VCaP (cell line): Measurements from ENCODE around the gene TRIM22.

ENCODE experiments used
- H3K27ac ChIP-seq: fragments of 450-650 bp; 2 replicates; pipeline ENCODE4 v1.5.1; 2017
- CTCF ChIP-seq: fragments of 450-650 bp; conservative IDR thresholded peaks from 2 replicates; pipeline ENCODE4 v1.5.1; 2017; ENCODE audit warnings: mild to moderate bottlenecking, moderate library complexity

TRIM22 gene

GRCh38 chr11:5691964-5692361 lies 2.4 kb downstream of the TRIM22 start:
- no peak overlapping the region for H3K27ac ChIP-seq
- no peak for TF ChIP-seq CTCF

- no peak for TF ChIP-seq CTCF
Observed at GRCh38 chr11:5694642-5695041, 5.1 kb downstream of the TRIM22 start.

DNA sequence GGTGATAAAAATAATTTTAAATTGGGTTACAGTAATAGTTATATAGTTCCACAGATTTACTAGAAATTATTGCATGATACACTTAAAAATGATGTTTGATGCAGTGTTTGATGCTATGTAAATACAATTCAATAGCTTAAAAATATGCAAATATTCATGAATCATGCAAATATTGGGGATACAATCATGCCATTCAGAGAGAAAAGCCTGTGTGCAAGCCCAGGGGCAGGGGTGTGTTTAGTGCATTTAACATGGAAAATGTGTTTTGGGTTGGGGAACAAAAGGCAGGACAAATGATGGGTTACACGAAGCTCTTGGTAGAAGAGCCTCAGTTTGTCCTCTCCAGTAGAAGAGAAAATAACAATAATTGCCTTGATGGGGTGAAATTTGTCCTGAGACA lies 6.0 kb downstream of the TRIM22 start:
- H3K27ac ChIP-seq = no peak overlapping the region
- no peak for TF ChIP-seq CTCF

More at GRCh38 chr11:5694642-5695041, 5.1 kb downstream of the TRIM22 start:
- no peak overlapping the region for H3K27ac ChIP-seq

- TF ChIP-seq CTCF = no peak
- no peak overlapping the region for H3K27ac ChIP-seq
Observed at GRCh38 chr11:5696210-5696609, 6.6 kb downstream of the TRIM22 start.

GRCh38 chr11:5698281-5698680 lies 8.7 kb downstream of the TRIM22 start:
- no peak overlapping the region for H3K27ac ChIP-seq
- no peak for TF ChIP-seq CTCF

DNA sequence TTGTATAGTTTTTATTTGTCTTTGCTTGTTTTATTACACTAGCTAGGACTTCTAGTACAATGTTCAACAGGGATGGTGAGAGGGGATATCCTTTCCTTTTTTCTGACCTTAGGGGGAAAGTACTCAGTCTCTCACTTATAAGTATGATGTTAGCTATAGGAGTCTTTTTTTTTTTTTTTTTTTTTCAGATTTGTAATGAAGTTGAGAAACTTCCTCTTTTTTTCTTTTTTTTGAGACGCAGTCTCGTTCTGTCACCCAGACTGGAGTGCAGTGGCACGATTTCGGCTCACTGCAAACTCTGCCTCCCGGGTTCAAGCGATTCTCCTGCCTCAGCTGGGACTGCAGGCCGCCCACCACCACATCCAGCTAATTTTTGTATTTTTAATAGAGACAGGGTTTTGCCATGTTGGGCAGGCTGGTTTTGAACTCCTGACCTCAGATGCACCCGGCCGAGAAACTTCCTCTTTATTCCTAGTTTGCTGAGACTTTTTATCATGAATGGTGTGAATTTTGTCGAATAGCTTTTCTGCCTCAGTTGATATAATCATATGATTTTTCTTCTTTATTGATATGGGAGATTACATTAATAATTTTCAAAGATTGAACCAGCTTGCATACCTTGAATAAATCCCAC lies 10.9 kb downstream of the TRIM22 start:
- no peak for TF ChIP-seq CTCF
- H3K27ac ChIP-seq = no peak overlapping the region

- no peak for TF ChIP-seq CTCF
- H3K27ac ChIP-seq = no peak overlapping the region
Observed at GRCh38 chr11:5701055-5701577, 11.5 kb downstream of the TRIM22 start.
